BLaER1 treated with 17β-estradiol and CSF1 and Interleukin-3, amounts not matched to agents 10 nM and 100 nM (cell line): ENCODE results near the gene MRTFA.

Source experiments
- H3K27ac ChIP-seq, 11 experiments: shearing (Covaris generic); formaldehyde crosslinking; 2 replicates each; pipeline ENCODE4 v1.8.1; 2022
- H3K27me3 ChIP-seq, 11 experiments: shearing (Covaris generic); formaldehyde crosslinking; 2 replicates each; pipeline ENCODE4 v1.8.1; 2022
- H3K36me3 ChIP-seq, 11 experiments: shearing (Covaris generic); formaldehyde crosslinking; 2 replicates each; pipeline ENCODE4 v1.8.1; 2022
- H3K4me1 ChIP-seq, 10 experiments: shearing (Covaris generic); formaldehyde crosslinking; 2 replicates each; pipeline ENCODE4 v1.8.1; 2022
- H3K4me2 ChIP-seq, 11 experiments: shearing (Covaris generic); formaldehyde crosslinking; 2 replicates each; pipeline ENCODE4 v1.8.1; 2022
- H3K4me3 ChIP-seq, 10 experiments: shearing (Covaris generic); formaldehyde crosslinking; 2 replicates each; pipeline ENCODE4 v1.8.1; 2022
- H3K9ac ChIP-seq, 11 experiments: shearing (Covaris generic); formaldehyde crosslinking; 2 replicates each; pipeline ENCODE4 v1.8.1; 2022
- H3K9me3 ChIP-seq, 11 experiments: shearing (Covaris generic); formaldehyde crosslinking; replicated peaks in 1 of 11; 2 replicates each; pipeline ENCODE4 v1.8.1; 2022
- H4K20me1 ChIP-seq, 11 experiments: shearing (Covaris generic); formaldehyde crosslinking; 2 replicates each; pipeline ENCODE4 v1.8.1; 2022
- Cebpa-rat ChIP-seq, 11 experiments: shearing (Covaris generic); IDR thresholded peaks; 2 replicates each; pipeline ENCODE4 v1.8.1; 2022

MRTFA gene

GRCh38 chr22:40368016-40368415 is 268.5 kb downstream of the MRTFA start:
- Histone ChIP-seq H4K20me1 (peaks cover 0 to 36% (median 4%) of the 10 kb centered on the region in 11 experiments; a peak in 6 of 22 replicates), H3K27ac (no peak overlapping the region), H3K27me3 (no peaks in the 10 kb centered on the region), H3K4me3 (no peak overlapping the region), H3K9me3 (no peaks in the 10 kb centered on the region), H3K9ac (no peak overlapping the region), H3K4me2 (no peak overlapping the region), H3K36me3 (peaks cover 52 to 75% (median 65%) of the 10 kb centered on the region in 11 experiments), H3K4me1 (peaks cover 13 to 35% (median 21%) of the 10 kb centered on the region in 10 experiments; a peak in 19 of 20 replicates)
- TF ChIP-seq Cebpa-rat (IDR thresholded peaks at IDR 0.05), result no peak

GRCh38 chr22:40367342-40367741 is 269.2 kb downstream of the MRTFA start:
- Histone ChIP-seq H3K36me3 (peaks cover 59 to 76% (median 69%) of the 10 kb centered on the region in 11 experiments), H3K9me3 (no peaks in the 10 kb centered on the region), H4K20me1 (peaks cover 0 to 36% (median 0%) of the 10 kb centered on the region in 11 experiments; a peak in 6 of 22 replicates), H3K27me3 (no peaks in the 10 kb centered on the region), H3K27ac (no peak overlapping the region), H3K4me3 (no peak overlapping the region), H3K9ac (no peak overlapping the region), H3K4me1 (peaks cover 7 to 29% (median 14%) of the 10 kb centered on the region in 10 experiments; a peak in 19 of 20 replicates), H3K4me2 (no peak overlapping the region)
- no peak for TF ChIP-seq Cebpa-rat (IDR thresholded peaks at IDR 0.05)

GRCh38 chr22:40366068-40366467 is 270.5 kb downstream of the MRTFA start:
- no peak overlapping the region for H3K4me3 ChIP-seq
- peaks cover 0 to 36% (median 6%) of the 10 kb centered on the region in 11 experiments; a peak in 8 of 22 replicates for H4K20me1 ChIP-seq
- H3K4me1 ChIP-seq, result peaks cover 0 to 18% (median 6%) of the 10 kb centered on the region in 10 experiments; a peak in 11 of 20 replicates
- no peak for TF ChIP-seq Cebpa-rat (IDR thresholded peaks at IDR 0.05)
- no peaks in the 10 kb centered on the region for H3K27me3 ChIP-seq
- no peak overlapping the region for H3K27ac ChIP-seq
- H3K4me2 ChIP-seq, result no peak overlapping the region
- no peaks in the 10 kb centered on the region for H3K9me3 ChIP-seq
- peaks cover 72 to 89% (median 82%) of the 10 kb centered on the region in 11 experiments for H3K36me3 ChIP-seq
- H3K9ac ChIP-seq, result no peak overlapping the region

- peaks cover 0 to 37% (median 6%) of the 10 kb centered on the region in 11 experiments; a peak in 9 of 22 replicates for H4K20me1 ChIP-seq
- TF ChIP-seq Cebpa-rat (IDR thresholded peaks at IDR 0.05), result no peak
- H3K27ac ChIP-seq, result no peak overlapping the region
- no peak overlapping the region for H3K4me2 ChIP-seq
- H3K9me3 ChIP-seq, result no peaks in the 10 kb centered on the region
- peaks cover 0 to 13% (median 6%) of the 10 kb centered on the region in 10 experiments; a peak in 8 of 20 replicates for H3K4me1 ChIP-seq
- peaks cover 88 to 100% (median 94%) of the 10 kb centered on the region in 11 experiments for H3K36me3 ChIP-seq
- no peak overlapping the region for H3K9ac ChIP-seq
- no peak overlapping the region for H3K4me3 ChIP-seq
- no peaks in the 10 kb centered on the region for H3K27me3 ChIP-seq
Observed at GRCh38 chr22:40364431-40364830, 272.1 kb downstream of the MRTFA start.

- no peak overlapping the region for H3K27ac ChIP-seq
- no peak overlapping the region; a peak in 1 of 22 replicates for H3K9ac ChIP-seq
- no peak overlapping the region for H3K4me2 ChIP-seq
- no peaks in the 10 kb centered on the region for H3K9me3 ChIP-seq
- no peaks in the 10 kb centered on the region for H3K27me3 ChIP-seq
- H3K4me3 ChIP-seq, result no peak overlapping the region
- peaks cover 0 to 5% (median 0%) of the 10 kb centered on the region in 10 experiments; a peak in 3 of 20 replicates for H3K4me1 ChIP-seq
- no peak for TF ChIP-seq Cebpa-rat (IDR thresholded peaks at IDR 0.05)
- peaks cover 0 to 42% (median 10%) of the 10 kb centered on the region in 11 experiments; a peak in 11 of 22 replicates for H4K20me1 ChIP-seq
- peaks cover 99 to 100% (median 100%) of the 10 kb centered on the region in 11 experiments for H3K36me3 ChIP-seq
Observed at GRCh38 chr22:40363059-40363458, 273.5 kb downstream of the MRTFA start.

- peaks cover 0 to 47% (median 22%) of the 10 kb centered on the region in 11 experiments; a peak in 14 of 22 replicates for H4K20me1 ChIP-seq
- peaks cover 97 to 100% (median 100%) of the 10 kb centered on the region in 11 experiments for H3K36me3 ChIP-seq
- no peak overlapping the region for H3K27ac ChIP-seq
- no peaks in the 10 kb centered on the region for H3K9me3 ChIP-seq
- no peak for TF ChIP-seq Cebpa-rat (IDR thresholded peaks at IDR 0.05)
- no peak overlapping the region for H3K4me2 ChIP-seq
- H3K4me3 ChIP-seq, result no peak overlapping the region
- H3K4me1 ChIP-seq, result no peaks in the 10 kb centered on the region
- no peak overlapping the region for H3K9ac ChIP-seq
- H3K27me3 ChIP-seq, result no peaks in the 10 kb centered on the region
Observed at GRCh38 chr22:40361100-40361499, 275.4 kb downstream of the MRTFA start.
